H1 (cell line): ENCODE measurements around the gene IGSF9. TPM values are rescaled to one million over a fixed set of nuclear protein-coding genes. Genes with fewer than 3 reads are reported as not detected.

Experiments
- CTCF ChIA-PET: fragments of 300-600 bp; sonication (Branson Sonifier 250); formaldehyde crosslinking; loops from one replicate; lab custom pipeline; 2021; ENCODE audit not compliant: partially characterized antibody; lab: Charles Lee
- POLR2A ChIA-PET: fragments of 300-600 bp; sonication (Branson Sonifier 250); formaldehyde crosslinking; loops from one replicate; lab custom pipeline; 2021; ENCODE audit warnings: inconsistent platforms; ENCODE audit not compliant: partially characterized antibody; lab: Charles Lee
- DNase-seq, 2 experiments: peaks; one replicate each; pipeline versions ENCODE4 v3.0.0 to v3.0.0-alpha.2; 2010 to 2022; ENCODE audit warnings: low spot score in 2 of 2, low read depth in 1 of 2, mixed read lengths in 1 of 2
- FAIRE-seq: peaks from 2 replicates; lab custom pipeline; 2011; peaks lifted over from hg19 to GRCh38; lab: Jason Lieb, UNC
- H2AFZ ChIP-seq: 2 replicates; pipeline ENCODE4 v1.8.1; 2012; ENCODE audit warnings: low read length, inconsistent platforms
- H2AK5ac ChIP-seq: 2 replicates; pipeline ENCODE4 v1.6.1; 2013; ENCODE audit warnings: low read depth, low read length
- H2BK120ac ChIP-seq: replicated peaks from 2 replicates; pipeline ENCODE3; 2013; ENCODE audit warnings: low read depth, low read length, inconsistent platforms
- H2BK12ac ChIP-seq: 2 replicates; pipeline ENCODE4 v1.6.1; 2013; ENCODE audit warnings: low read depth, low read length
- H2BK15ac ChIP-seq: 2 replicates; pipeline ENCODE4 v1.6.1; 2013; ENCODE audit warnings: low read length
- H2BK20ac ChIP-seq: 2 replicates; pipeline ENCODE4 v1.6.1; 2013; ENCODE audit warnings: low read length
- H2BK5ac ChIP-seq: 2 replicates; pipeline ENCODE4 v1.6.1; 2013; ENCODE audit warnings: low read depth, low read length
- H3K14ac ChIP-seq: 2 replicates; pipeline ENCODE4 v1.6.1; 2013; ENCODE audit warnings: inconsistent platforms; ENCODE audit not compliant: insufficient read length
- H3K18ac ChIP-seq: 2 replicates; pipeline ENCODE4 v1.6.1; 2013; ENCODE audit warnings: low read length; ENCODE audit errors: extremely low read depth
- H3K23ac ChIP-seq: 2 replicates; pipeline ENCODE4 v1.6.1; 2013; ENCODE audit warnings: inconsistent platforms; ENCODE audit not compliant: insufficient read length
- H3K23me2 ChIP-seq: 2 replicates; pipeline ENCODE4 v1.6.1; 2013; ENCODE audit warnings: low read depth, low read length
- H3K27ac ChIP-seq: 2 replicates; pipeline ENCODE4 v1.6.1; 2011; ENCODE audit warnings: low read depth, low read length, inconsistent platforms
- H3K27me3 ChIP-seq, 4 experiments: replicated peaks in 1 of 4; 1 replicate in 1 of 4; 2 replicates in 3 of 4; pipeline versions ENCODE4 v1.6.1 to v1.8.1; 2011 to 2013; ENCODE audit warnings: low read length in 3 of 4, mild to moderate bottlenecking in 3 of 4, inconsistent platforms in 2 of 4, mixed read lengths in 2 of 4, moderate library complexity in 1 of 4; ENCODE audit not compliant: control insufficient read depth in 3 of 4, insufficient read depth in 3 of 4; ENCODE audit errors: extremely low read depth in 1 of 4
- H3K36me3 ChIP-seq, 4 experiments: 2 replicates each; pipeline versions ENCODE4 v1.6.1 to v1.8.1; 2011 to 2013; ENCODE audit warnings: mild to moderate bottlenecking in 4 of 4, low read length in 3 of 4, moderate library complexity in 2 of 4, control low read depth in 1 of 4, inconsistent platforms in 1 of 4; ENCODE audit not compliant: insufficient read depth in 4 of 4, control insufficient read depth in 2 of 4
- H3K4ac ChIP-seq: replicated peaks from 2 replicates; pipeline ENCODE3; 2013; ENCODE audit warnings: low read length, low read depth, mixed read lengths, inconsistent platforms; ENCODE audit not compliant: insufficient read length
- H3K4me1 ChIP-seq, 4 experiments: replicated peaks in 1 of 4; 1 replicate in 1 of 4; 2 replicates in 3 of 4; pipeline versions ENCODE4 v1.6.1 to v1.8.1; 2011 to 2013; ENCODE audit warnings: low read length in 3 of 4, inconsistent platforms in 2 of 4, mixed read lengths in 1 of 4; ENCODE audit not compliant: insufficient read depth in 4 of 4, control insufficient read depth in 3 of 4
- H3K4me2 ChIP-seq, 2 experiments: 2 replicates each; pipeline versions ENCODE4 v1.6.1 to v1.8.1; 2011 to 2013; ENCODE audit warnings: low read depth in 2 of 2, low read length in 2 of 2, control low read depth in 1 of 2, inconsistent platforms in 1 of 2, mild to moderate bottlenecking in 1 of 2; ENCODE audit not compliant: insufficient read depth in 1 of 2
- H3K4me3 ChIP-seq, 4 experiments: fragments of 200-600, 300-600 bp in 1 of 4; sonication (generic), shearing (Covaris generic), sonication (Bioruptor Twin) in 1 of 4; 2 replicates each; pipeline versions ENCODE4 v1.5.1 to v1.8.1; 2011 to 2016; ENCODE audit warnings: low read length in 4 of 4, low read depth in 3 of 4, control low read depth in 2 of 4, inconsistent platforms in 2 of 4, mild to moderate bottlenecking in 2 of 4, mixed read lengths in 1 of 4, moderate library complexity in 1 of 4; ENCODE audit not compliant: insufficient read depth in 2 of 4; ENCODE audit errors: extremely low read depth in 1 of 4
- H3K56ac ChIP-seq: replicated peaks from 2 replicates; pipeline ENCODE3; 2013; ENCODE audit warnings: low read depth, mild to moderate bottlenecking, mixed read lengths, low read length, inconsistent platforms; ENCODE audit not compliant: insufficient read length
- H3K79me1 ChIP-seq: 2 replicates; pipeline ENCODE4 v1.6.1; 2013; ENCODE audit warnings: low read depth, low read length, control low read depth
- H3K79me2 ChIP-seq, 2 experiments: 2 replicates each; pipeline versions ENCODE4 v1.6.1 to v1.8.1; 2012 to 2013; ENCODE audit warnings: low read length in 2 of 2, mild to moderate bottlenecking in 2 of 2, inconsistent platforms in 1 of 2; ENCODE audit not compliant: insufficient read depth in 2 of 2, control insufficient read depth in 1 of 2
- H3K9ac ChIP-seq, 4 experiments: replicated peaks in 1 of 4; 1 replicate in 1 of 4; 2 replicates in 3 of 4; pipeline versions ENCODE4 v1.6.1 to v1.8.1; 2011 to 2013; ENCODE audit warnings: low read depth in 3 of 4, low read length in 3 of 4, control low read depth in 2 of 4, mild to moderate bottlenecking in 2 of 4, moderate library complexity in 2 of 4, inconsistent platforms in 1 of 4; ENCODE audit errors: extremely low read depth in 1 of 4
- H3K9me3 ChIP-seq, 2 experiments: 2 replicates each; pipeline versions ENCODE4 v1.6.1 to v1.8.1; 2012 to 2013; ENCODE audit warnings: mild to moderate bottlenecking in 2 of 2, moderate library complexity in 2 of 2, control low read depth in 1 of 2, inconsistent platforms in 1 of 2, low read depth in 1 of 2, low read length in 1 of 2, mixed read lengths in 1 of 2; ENCODE audit not compliant: insufficient read depth in 2 of 2
- H4K20me1 ChIP-seq, 2 experiments: replicated peaks in 1 of 2; 2 replicates each; pipeline versions ENCODE3 to v1.8.1; 2011 to 2013; ENCODE audit warnings: inconsistent platforms in 2 of 2, low read length in 2 of 2, mild to moderate bottlenecking in 1 of 2; ENCODE audit not compliant: insufficient read depth in 2 of 2, control insufficient read depth in 1 of 2
- H4K5ac ChIP-seq: 2 replicates; pipeline ENCODE4 v1.6.1; 2013; ENCODE audit warnings: low read length, low read depth, mixed read lengths, inconsistent platforms; ENCODE audit not compliant: insufficient read length
- H4K8ac ChIP-seq: 2 replicates; pipeline ENCODE4 v1.8.0; 2013; ENCODE audit warnings: mild to moderate bottlenecking, moderate library complexity, low read length, inconsistent platforms; ENCODE audit not compliant: insufficient read depth; ENCODE audit errors: extremely low read depth
- H4K91ac ChIP-seq: replicated peaks from 2 replicates; pipeline ENCODE3; 2013; ENCODE audit warnings: low read length, mixed read lengths, inconsistent platforms; ENCODE audit not compliant: insufficient read length
- ASH2L ChIP-seq: fragments of 200-600, 300-600 bp; sonication (generic); IDR thresholded peaks from one replicate; pipeline ENCODE4 v1.7.1; 2017; ENCODE audit warnings: low read length
- ATF3 ChIP-seq: IDR thresholded peaks from 2 replicates; pipeline ENCODE4 v1.6.1; 2011; ENCODE audit warnings: low read depth, mild to moderate bottlenecking, low read length; ENCODE audit not compliant: insufficient read depth
- BRCA1 ChIP-seq: IDR thresholded peaks from 2 replicates; pipeline ENCODE4 v1.6.1; 2012; ENCODE audit warnings: low read depth, low read length, improper control_type of control experiment
- NANOG ChIP-seq: IDR thresholded peaks from 2 replicates; pipeline ENCODE4 v1.6.1; 2011; ENCODE audit warnings: low read length, low read depth, mild to moderate bottlenecking, inconsistent platforms; ENCODE audit not compliant: insufficient read depth, poor library complexity, severe bottlenecking
- SAP30 ChIP-seq: fragments of 300-600 bp; sonication (generic); IDR thresholded peaks from 2 replicates; pipeline ENCODE4 v1.7.1; 2012; ENCODE audit warnings: low read length, moderate library complexity, mild to moderate bottlenecking, inconsistent platforms; ENCODE audit not compliant: insufficient read depth, insufficient replicate concordance
- WGBS, 2 experiments: shearing (Covaris generic) in 1 of 2; methylation state at CpG; one replicate each; pipeline versions ENCODE4 v1.1.6 to v1.1.7; 2013 to 2015; ENCODE audit warnings: low lambda C conversion rate in 2 of 2, mixed read lengths in 2 of 2, inconsistent platforms in 1 of 2, low coverage in 1 of 2, missing lambda C conversion rate in 1 of 2; ENCODE audit not compliant: insufficient replicate concordance in 2 of 2, insufficient coverage in 1 of 2, insufficient read length in 1 of 2; ENCODE audit errors: extremely low coverage in 1 of 2, missing lambda C conversion rate in 1 of 2; 5-methylcytosine and 5-hydroxymethylcytosine counted together
- polyA plus RNA-seq, 7 experiments: library from polyadenylated mRNA; depleted of rRNA in 3 of 7; stranded (reverse) in 5 of 7; unstranded in 2 of 7; fragments of >200 nt in 5 of 7; fragments of 200-250 nt in 2 of 7; gene quantifications; 1 replicate in 5 of 7; 2 replicates in 1 of 7; 4 replicates in 1 of 7; pipeline versions ENCODE4 v1.2.1 to v1.2.3, GENCODE V29; 2011 to 2013; ENCODE audit warnings: missing spikeins in 2 of 7, mixed read lengths in 2 of 7
- total RNA-seq: library from RNA; stranded (reverse); fragmentation: NEBNext Ultra II Directional; extraction: Animal tissue kit (Norgen Biotek cat#: 25700); gene quantifications from 2 replicates; pipeline ENCODE4 v1.2.1, GENCODE V29; 2021

Gene IGSF9
- total and polyA plus RNA-seq, 2 of the 8 experiments (the other 6 are each of a cell fraction or from before 2014, with no cell fraction given) = 10.9 to 28.1 TPM

- TF ChIP-seq ATF3 (no peak), ASH2L (no peak), NANOG (no peak), SAP30 (no peak), BRCA1 (no peak)
- no peak overlapping the region for H3K14ac ChIP-seq
- H3K9me3 ChIP-seq = no peaks in the 10 kb centered on the region
- no peaks in the 10 kb centered on the region for H3K79me2 ChIP-seq
- DNase-seq (no peak), FAIRE-seq (no peak)
- H3K36me3 ChIP-seq = no peaks in the 10 kb centered on the region
- H3K27ac ChIP-seq = no peak overlapping the region
- no peak overlapping the region for H3K23ac ChIP-seq
- H4K91ac ChIP-seq = no peak overlapping the region
- POLR2A ChIA-PET = no interaction called here
- no peak overlapping the region for H3K56ac ChIP-seq
- H2AFZ ChIP-seq = no peak overlapping the region
- H3K18ac ChIP-seq = no peak overlapping the region
- H4K20me1 ChIP-seq = no peaks in the 10 kb centered on the region
- no peak overlapping the region for H2BK12ac ChIP-seq
- no peak overlapping the region for H2BK15ac ChIP-seq
- no peaks in the 10 kb centered on the region for H3K79me1 ChIP-seq
- no peak overlapping the region for H4K8ac ChIP-seq
- no peak overlapping the region for H2BK120ac ChIP-seq
- H3K4me3 ChIP-seq = no peak overlapping the region
- H2AK5ac ChIP-seq = no peak overlapping the region
- no peak overlapping the region for H3K4me2 ChIP-seq
- CTCF ChIA-PET = interaction anchor here (0.8 to 20.8 kb wide), 4 partner anchors 12 to 109 kb away, joined by 3 to 645 read pairs (median 8); partner anchors contain the start of gene FCRL6
- no peaks in the 10 kb centered on the region; a peak in 1 of 7 replicates for H3K27me3 ChIP-seq
- H3K4ac ChIP-seq = no peak overlapping the region
- no peaks in the 10 kb centered on the region for H3K23me2 ChIP-seq
- no peak overlapping the region for H2BK20ac ChIP-seq
- no peak overlapping the region for H4K5ac ChIP-seq
- H3K9ac ChIP-seq = no peak overlapping the region
- no peaks in the 10 kb centered on the region for H3K4me1 ChIP-seq
- no peak overlapping the region for H2BK5ac ChIP-seq
- 77% methylated on average over 8 of the region's 8 CpGs; no CpG with 5 or more reads in 1 of the 2 experiments for WGBS, 2 experiments
These were observed 61.1 kb downstream of the IGSF9 start for GRCh38 chr1:159884296-159884695.
